ENCODE results near the gene POLG. TPM values are rescaled to one million over a fixed set of nuclear protein-coding genes. Genes with fewer than 3 reads are reported as not detected.

POLG gene
- total RNA-seq, 1 donor from 2014 or later = 144 TPM

DNA sequence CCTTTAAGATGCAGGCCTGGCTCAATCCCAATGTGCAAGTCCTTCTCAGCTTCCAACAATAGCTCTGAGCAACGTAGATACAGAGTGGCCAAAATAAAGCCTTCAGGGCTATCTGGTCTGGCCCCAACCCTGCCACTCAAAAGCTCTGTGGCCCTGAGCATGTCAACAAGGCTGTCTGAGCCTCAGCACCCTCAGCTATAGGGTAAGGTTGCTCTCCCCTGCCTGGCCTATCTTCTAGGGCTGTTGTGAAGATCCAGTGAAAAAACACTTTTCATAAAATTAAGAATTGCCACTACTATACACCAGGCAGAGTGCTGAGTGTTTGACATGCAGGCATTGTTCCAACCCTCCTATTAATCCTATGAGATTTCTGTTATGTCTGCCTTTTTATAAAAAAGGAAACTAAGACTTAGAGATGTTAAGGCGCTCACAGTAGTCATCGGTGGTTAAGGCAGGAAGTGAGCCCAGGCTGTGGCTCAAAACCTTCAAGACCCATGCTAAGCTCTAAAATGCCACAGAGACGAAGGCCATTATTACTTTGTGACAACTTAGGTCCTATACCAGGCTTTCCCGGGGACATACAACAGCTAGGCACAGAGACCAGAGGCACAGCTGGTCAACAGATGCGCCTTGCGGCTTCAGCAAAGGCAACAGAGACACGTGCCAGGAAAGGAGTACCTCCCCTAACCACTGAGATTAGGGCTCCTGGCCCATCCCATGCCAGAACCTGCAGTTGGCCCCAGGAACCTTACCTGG is 5.1 kb downstream of the POLG start:
- ATAC-seq (ENCODE audit: low read depth) = no peak
- Mint-ChIP-seq H3K27me3 (no peaks in the 10 kb centered on the region), H3K4me3 (no peak overlapping the region), H3K36me3 (ENCODE audit: low read depth) (peaks cover 82% of the 10 kb centered on the region), H3K27ac (no peak overlapping the region), H3K4me1 (peaks cover 38% of the 10 kb centered on the region), H3K9me3 (no peaks in the 10 kb centered on the region)
- intact Hi-C loops (cut with micrococcal nuclease) = loop anchor here (10.0 kb wide), 2 partner anchors 705 to 1665 kb away; partner anchors contain the start of genes AEN and PRC1
- TF ChIP-seq, protein P1, sequence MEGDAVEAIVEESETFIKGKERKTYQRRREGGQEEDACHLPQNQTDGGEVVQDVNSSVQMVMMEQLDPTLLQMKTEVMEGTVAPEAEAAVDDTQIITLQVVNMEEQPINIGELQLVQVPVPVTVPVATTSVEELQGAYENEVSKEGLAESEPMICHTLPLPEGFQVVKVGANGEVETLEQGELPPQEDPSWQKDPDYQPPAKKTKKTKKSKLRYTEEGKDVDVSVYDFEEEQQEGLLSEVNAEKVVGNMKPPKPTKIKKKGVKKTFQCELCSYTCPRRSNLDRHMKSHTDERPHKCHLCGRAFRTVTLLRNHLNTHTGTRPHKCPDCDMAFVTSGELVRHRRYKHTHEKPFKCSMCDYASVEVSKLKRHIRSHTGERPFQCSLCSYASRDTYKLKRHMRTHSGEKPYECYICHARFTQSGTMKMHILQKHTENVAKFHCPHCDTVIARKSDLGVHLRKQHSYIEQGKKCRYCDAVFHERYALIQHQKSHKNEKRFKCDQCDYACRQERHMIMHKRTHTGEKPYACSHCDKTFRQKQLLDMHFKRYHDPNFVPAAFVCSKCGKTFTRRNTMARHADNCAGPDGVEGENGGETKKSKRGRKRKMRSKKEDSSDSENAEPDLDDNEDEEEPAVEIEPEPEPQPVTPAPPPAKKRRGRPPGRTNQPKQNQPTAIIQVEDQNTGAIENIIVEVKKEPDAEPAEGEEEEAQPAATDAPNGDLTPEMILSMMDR (IDR thresholded peaks at IDR 0.05) = no peak
- no peak for DNase-seq
- POLR2A ChIA-PET = no interaction called here
- CTCF ChIA-PET = no interaction called here

DNA sequence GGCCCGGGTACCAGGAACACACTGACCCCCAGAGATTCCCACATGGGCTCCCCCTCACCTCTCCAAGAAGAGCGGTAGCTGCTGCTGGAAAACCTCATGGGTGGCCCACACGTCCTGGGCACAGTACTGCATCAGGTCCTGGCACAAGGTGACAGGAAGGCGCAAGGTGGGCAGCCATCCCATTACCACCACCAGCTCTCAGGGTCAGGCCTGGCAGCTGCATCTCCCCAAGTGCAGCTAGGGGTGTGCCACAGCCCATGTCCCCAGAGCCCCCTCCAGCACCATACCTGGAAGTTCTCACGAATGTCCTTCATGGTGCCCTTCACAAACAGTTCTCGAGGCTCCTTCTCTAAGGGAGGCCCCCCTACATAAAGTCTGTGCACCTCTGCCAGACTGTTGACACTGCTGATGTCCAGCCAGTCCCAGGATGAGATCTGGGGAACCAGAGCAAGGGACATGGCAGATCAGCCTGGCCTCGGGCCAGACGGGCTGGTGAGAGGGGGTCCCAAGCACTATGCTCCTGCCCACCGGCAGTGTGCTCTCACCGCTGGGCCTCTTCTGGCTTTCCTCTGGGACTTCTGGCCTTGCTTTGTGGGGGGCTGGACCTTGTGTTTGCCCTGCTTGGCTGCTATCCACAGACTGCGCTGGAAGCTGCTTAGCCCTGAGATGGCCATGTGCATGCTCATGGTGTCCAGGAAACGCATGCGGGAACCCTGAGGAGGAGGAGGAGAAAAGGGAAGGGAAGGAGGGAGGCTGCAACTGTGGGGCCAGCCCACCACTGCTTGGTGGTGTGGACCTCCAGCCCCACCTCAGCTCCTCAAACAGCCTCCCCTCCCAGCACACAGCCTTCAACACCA is 6.0 kb downstream of the POLG start:
- Mint-ChIP-seq H3K9me3 (no peaks in the 10 kb centered on the region), H3K27me3 (no peaks in the 10 kb centered on the region), H3K4me3 (no peak overlapping the region), H3K4me1 (peaks cover 35% of the 10 kb centered on the region), H3K27ac (no peak overlapping the region), H3K36me3 (ENCODE audit: low read depth) (peaks cover 90% of the 10 kb centered on the region)
- intact Hi-C loops (cut with micrococcal nuclease) = no loop called here
- ChIA-PET CTCF (no interaction called here), POLR2A (no interaction called here)
- ATAC-seq (ENCODE audit: low read depth) = no peak
- DNase-seq = no peak
- TF ChIP-seq, protein P1 (IDR thresholded peaks at IDR 0.05) = no peak

DNA sequence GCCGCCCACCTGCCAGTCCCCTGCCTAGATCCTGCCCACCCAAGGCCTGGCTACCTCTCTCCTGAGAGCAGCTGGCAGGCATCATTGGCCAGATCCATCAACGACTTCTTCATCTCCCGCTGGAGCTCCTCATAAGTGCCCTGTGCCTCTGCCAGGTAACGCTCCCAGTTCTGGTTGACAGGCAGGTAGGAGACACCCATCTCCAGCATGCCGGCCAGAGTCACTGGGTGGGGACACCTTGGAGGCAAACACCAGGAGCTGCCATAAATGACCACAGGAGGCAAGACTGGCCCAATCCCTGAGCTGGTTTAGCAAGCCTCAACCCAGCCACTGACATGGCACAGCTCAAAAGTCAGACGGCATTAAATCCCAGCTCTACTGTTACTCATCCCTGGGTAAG is 7.5 kb downstream of the POLG start:
- intact Hi-C loops (cut with micrococcal nuclease) = no loop called here
- H3K36me3 Mint-ChIP-seq (ENCODE audit: low read depth) = peaks cover 97% of the 10 kb centered on the region
- H3K9me3 Mint-ChIP-seq = no peaks in the 10 kb centered on the region

DNA sequence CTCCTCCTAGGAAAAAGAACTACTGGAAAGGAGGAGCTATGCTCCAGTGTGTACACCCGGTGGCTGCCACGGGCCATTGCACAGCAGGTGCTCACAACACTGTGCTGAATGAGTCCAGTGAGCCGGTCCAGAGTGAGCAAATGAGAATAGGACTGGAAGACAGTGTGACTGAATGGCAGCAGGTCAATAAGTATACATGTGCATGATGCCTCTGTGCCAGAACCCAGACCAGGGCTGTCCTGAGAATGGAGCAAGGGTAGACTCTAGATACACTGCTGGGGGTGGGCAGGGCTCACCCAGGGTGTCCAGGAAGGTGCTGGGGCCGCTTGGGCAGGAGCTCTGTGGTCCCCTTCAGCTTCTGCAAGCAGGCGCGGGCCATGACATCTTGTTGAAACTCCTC is 8.3 kb downstream of the POLG start:
- H3K9me3 Mint-ChIP-seq = no peaks in the 10 kb centered on the region
- peaks cover 18% of the 10 kb centered on the region for H3K4me1 Mint-ChIP-seq
- no peak for ATAC-seq (ENCODE audit: low read depth)
- H3K27ac Mint-ChIP-seq = no peak overlapping the region
- H3K27me3 Mint-ChIP-seq = no peaks in the 10 kb centered on the region
- peaks cover 97% of the 10 kb centered on the region for H3K36me3 Mint-ChIP-seq (ENCODE audit: low read depth)
- DNase-seq = no peak
- ChIA-PET CTCF (no interaction called here), POLR2A (no interaction called here)
- intact Hi-C loops (cut with micrococcal nuclease) = no loop called here
- TF ChIP-seq, protein P1 (IDR thresholded peaks at IDR 0.05) = no peak
- H3K4me3 Mint-ChIP-seq = no peak overlapping the region

More for the DNA sequence above, 7.5 kb downstream of the POLG start:
- no peaks in the 10 kb centered on the region for H3K27me3 Mint-ChIP-seq
- DNase-seq = no peak
- POLR2A ChIA-PET = no interaction called here
- H3K27ac Mint-ChIP-seq = no peak overlapping the region
- ATAC-seq (ENCODE audit: low read depth) = no peak
- no peak overlapping the region for H3K4me3 Mint-ChIP-seq
- TF ChIP-seq, protein P1 (IDR thresholded peaks at IDR 0.05) = no peak
- H3K4me1 Mint-ChIP-seq = peaks cover 26% of the 10 kb centered on the region
- CTCF ChIA-PET = no interaction called here
